Mucosa of rectum (tissue), 2 donors: ENCODE data around the gene RFLNA.

ENCODE experiments used
- H3K27ac ChIP-seq, 2 donors: one replicate each; pipeline ENCODE4 v1.7.0; 2013; ENCODE audit warnings: inconsistent platforms in 2 of 2, low read depth in 2 of 2, low read length in 2 of 2
- H3K27me3 ChIP-seq, 2 donors: one replicate each; pipeline ENCODE4 v1.7.0; 2013; ENCODE audit warnings: low read length in 2 of 2; ENCODE audit not compliant: control insufficient read depth in 2 of 2, insufficient read depth in 2 of 2
- H3K36me3 ChIP-seq, 2 donors: one replicate each; pipeline ENCODE4 v1.7.0; 2013; ENCODE audit warnings: low read length in 2 of 2; ENCODE audit not compliant: control insufficient read depth in 2 of 2, insufficient read depth in 2 of 2
- H3K4me1 ChIP-seq, 2 donors: one replicate each; pipeline ENCODE4 v1.7.0; 2013; ENCODE audit warnings: low read length in 2 of 2, mild to moderate bottlenecking in 1 of 2; ENCODE audit not compliant: control insufficient read depth in 2 of 2, insufficient read depth in 2 of 2
- H3K4me3 ChIP-seq, 2 donors: one replicate each; pipeline ENCODE4 v1.7.0; 2013; ENCODE audit warnings: low read length in 2 of 2
- H3K9ac ChIP-seq, 2 donors: one replicate each; pipeline ENCODE4 v1.7.0; 2013; ENCODE audit warnings: low read length in 2 of 2, low read depth in 1 of 2, mild to moderate bottlenecking in 1 of 2
- H3K9me3 ChIP-seq, 2 donors: one replicate each; pipeline ENCODE4 v1.7.0; 2013; ENCODE audit warnings: low read length in 2 of 2; ENCODE audit not compliant: control insufficient read depth in 2 of 2
- donor health status: healthy.
- donor health status: Normal muscosa, but diverticular disease.

Gene RFLNA

DNA sequence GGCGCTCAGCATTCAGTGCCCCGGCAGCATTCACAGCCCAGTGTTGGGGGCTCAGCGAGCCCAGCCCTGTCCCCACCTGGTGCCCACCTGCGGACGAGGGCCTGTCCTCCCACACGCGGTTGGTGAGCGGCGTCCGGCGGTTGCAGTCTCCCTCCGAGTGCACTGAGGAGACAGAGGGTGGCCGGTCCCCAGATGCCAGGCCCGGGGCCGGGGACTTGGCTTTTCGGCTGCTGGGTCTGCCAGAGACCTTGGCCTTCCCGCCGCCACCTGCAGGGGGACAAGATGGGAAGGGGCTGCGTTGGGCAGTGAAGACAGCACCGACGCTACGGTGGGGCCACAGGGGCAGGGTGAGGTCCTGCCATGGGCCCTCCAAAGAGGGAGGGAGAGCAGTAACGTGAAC lies 31.2 kb downstream of the RFLNA start:
- H3K9ac ChIP-seq: no peak overlapping the region
- H3K27me3 ChIP-seq: no peaks in the 10 kb centered on the region
- H3K36me3 ChIP-seq: peaks cover 37 to 42% of the 10 kb centered on the region in 2 donors
- peaks cover 7 to 14% of the 10 kb centered on the region in 2 donors for H3K9me3 ChIP-seq
- H3K4me1 ChIP-seq: peaks cover 3 to 11% of the 10 kb centered on the region in 2 donors
- no peak overlapping the region for H3K4me3 ChIP-seq
- H3K27ac ChIP-seq: no peak overlapping the region

DNA sequence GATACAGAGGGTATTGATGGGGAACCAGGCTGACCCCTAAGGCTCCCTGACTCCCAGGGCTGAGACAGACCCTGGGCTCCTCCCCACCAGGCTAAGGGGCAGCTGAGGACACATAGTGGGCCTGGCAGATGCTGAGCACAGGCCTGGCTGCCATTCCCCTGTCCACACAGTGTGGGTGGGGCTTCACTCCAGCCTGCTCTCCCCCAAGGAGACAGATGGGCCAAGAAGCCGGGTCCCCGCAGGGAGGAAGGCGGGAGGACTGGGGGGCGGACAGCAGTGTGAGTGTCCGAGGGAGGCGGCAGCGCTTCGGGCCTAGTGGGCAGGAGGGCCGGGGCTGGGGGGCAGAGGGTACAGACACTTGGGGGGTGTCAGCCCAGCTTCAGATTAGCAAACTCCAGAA lies 32.0 kb downstream of the RFLNA start:
- Histone ChIP-seq H3K9me3 (peaks cover 7 to 14% of the 10 kb centered on the region in 2 donors), H3K4me3 (no peak overlapping the region), H3K27me3 (no peaks in the 10 kb centered on the region), H3K4me1 (peaks cover 3 to 11% of the 10 kb centered on the region in 2 donors), H3K9ac (no peak overlapping the region), H3K36me3 (peaks cover 45 to 49% of the 10 kb centered on the region in 2 donors), H3K27ac (no peak overlapping the region)

DNA sequence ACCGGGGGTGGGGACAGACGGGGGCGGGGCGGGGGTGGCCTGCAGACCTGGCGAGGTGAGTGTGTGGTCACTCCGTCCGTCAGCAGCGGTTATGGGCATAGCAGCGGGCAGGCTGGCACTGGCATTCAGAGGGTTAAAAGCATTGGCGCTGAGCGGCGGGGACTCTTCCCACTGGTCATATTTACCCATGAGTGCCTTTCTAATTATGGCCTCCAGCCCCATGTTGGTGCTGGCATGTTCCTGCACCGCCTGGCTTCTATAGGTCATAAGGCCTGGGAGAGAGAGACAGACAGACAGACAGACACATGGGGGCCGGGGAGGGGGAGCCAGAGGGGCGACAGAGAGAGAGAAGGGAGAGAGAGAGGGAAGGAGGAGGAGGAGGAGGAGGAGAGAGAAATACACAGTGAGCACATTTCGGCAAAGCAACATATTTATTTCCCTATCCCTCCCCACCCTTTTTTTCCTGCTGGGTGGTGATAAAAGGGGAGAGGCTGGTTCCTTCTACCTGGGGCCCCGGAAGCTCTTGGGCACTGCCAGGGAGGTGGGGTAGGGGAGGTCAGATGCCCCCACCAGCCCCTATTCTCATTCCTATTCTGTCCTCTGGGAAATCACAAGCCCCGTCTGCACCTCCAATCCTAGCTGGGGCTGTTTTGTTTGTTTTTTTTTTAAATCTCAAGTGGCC lies 32.6 kb downstream of the RFLNA start:
- Histone ChIP-seq H3K4me1 (peaks cover 3 to 11% of the 10 kb centered on the region in 2 donors), H3K9me3 (peaks cover 7 to 14% of the 10 kb centered on the region in 2 donors), H3K36me3 (peaks cover 51% of the 10 kb centered on the region in 2 donors), H3K4me3 (no peak overlapping the region), H3K27me3 (no peaks in the 10 kb centered on the region), H3K27ac (peak overlapping the region in 1 of 2 donors; percentile 16), H3K9ac (no peak overlapping the region)

DNA sequence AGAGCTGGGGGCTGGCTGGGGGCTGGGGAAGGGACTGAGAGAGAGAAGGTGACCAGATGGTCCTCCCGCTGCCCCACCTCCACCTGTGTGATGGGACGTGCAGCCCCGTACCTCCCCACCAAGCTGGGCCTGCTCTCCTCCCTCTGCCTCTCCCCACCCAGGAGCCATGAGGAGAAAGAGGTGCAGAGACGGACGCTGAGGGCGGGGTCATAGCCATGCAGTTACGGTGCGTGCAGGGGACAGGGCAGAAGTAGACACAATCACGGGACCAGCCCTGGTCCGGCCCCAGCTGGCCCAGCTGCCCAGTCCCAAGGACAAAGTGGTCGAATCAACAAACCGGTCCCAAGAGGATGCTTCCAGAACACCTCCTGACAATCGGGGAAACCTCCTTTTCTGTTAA lies 33.2 kb downstream of the RFLNA start:
- no peak overlapping the region for H3K9ac ChIP-seq
- H3K4me3 ChIP-seq: no peak overlapping the region
- H3K27me3 ChIP-seq: no peaks in the 10 kb centered on the region
- peaks cover 7 to 14% of the 10 kb centered on the region in 2 donors for H3K9me3 ChIP-seq
- H3K27ac ChIP-seq: no peak overlapping the region
- H3K36me3 ChIP-seq: peaks cover 56% of the 10 kb centered on the region in 2 donors
- H3K4me1 ChIP-seq: peaks cover 3 to 11% of the 10 kb centered on the region in 2 donors

- peaks cover 3 to 11% of the 10 kb centered on the region in 2 donors for H3K4me1 ChIP-seq
- peaks cover 4 to 11% of the 10 kb centered on the region in 2 donors for H3K9me3 ChIP-seq
- no peak overlapping the region for H3K4me3 ChIP-seq
- no peak overlapping the region for H3K27ac ChIP-seq
- peaks cover 54% of the 10 kb centered on the region in 2 donors for H3K36me3 ChIP-seq
- peak overlapping the region in 1 of 2 donors; percentile 14 for H3K9ac ChIP-seq
- H3K27me3 ChIP-seq: no peaks in the 10 kb centered on the region
These were observed 33.7 kb downstream of the RFLNA start for GRCh38 chr12:124328636-124329035.

DNA sequence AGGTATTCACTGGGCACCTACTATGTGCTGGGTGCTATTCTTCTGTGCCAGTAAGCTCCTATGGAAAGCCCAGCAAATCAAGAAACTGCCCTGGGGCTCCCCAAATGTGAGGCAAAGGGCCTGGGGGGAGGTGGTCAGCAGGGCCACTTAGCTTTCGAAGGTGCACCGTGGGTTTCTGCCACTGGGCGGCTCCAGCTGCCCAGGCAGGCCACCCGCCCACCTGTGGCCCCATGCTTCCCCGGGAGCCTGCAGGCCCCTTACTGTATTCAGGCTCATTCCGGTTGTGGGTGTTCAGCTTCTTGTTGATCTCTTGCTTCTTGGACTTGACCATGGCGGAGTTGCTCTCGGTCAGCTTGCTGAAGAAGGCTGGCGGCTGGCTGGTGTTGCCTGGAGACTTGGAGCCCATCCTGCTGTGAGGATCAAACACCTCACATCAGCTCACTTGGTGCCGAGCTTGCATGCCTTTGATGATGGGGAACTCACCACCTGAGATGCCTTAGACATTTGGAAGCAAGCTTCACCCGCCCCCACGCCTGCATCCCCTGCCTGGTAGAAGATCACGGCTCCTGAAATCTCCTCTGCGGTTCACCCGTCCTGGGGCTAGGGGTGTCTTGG lies 37.3 kb downstream of the RFLNA start:
- Histone ChIP-seq H3K9ac (no peak overlapping the region), H3K27me3 (no peaks in the 10 kb centered on the region), H3K27ac (no peak overlapping the region), H3K36me3 (peaks cover 60 to 64% of the 10 kb centered on the region in 2 donors), H3K9me3 (no peaks in the 10 kb centered on the region), H3K4me3 (no peak overlapping the region), H3K4me1 (peaks cover 3 to 11% of the 10 kb centered on the region in 2 donors)

- H3K27ac ChIP-seq: no peak overlapping the region
These were observed 38.0 kb downstream of the RFLNA start for GRCh38 chr12:124332900-124333299.

GRCh38 chr12:124333724-124334123 lies 38.8 kb downstream of the RFLNA start:
- H3K9me3 ChIP-seq: no peaks in the 10 kb centered on the region
- H3K9ac ChIP-seq: no peak overlapping the region
- no peak overlapping the region for H3K4me3 ChIP-seq
- H3K27ac ChIP-seq: no peak overlapping the region
- no peaks in the 10 kb centered on the region for H3K4me1 ChIP-seq
- H3K36me3 ChIP-seq: peaks cover 57 to 66% of the 10 kb centered on the region in 2 donors
- H3K27me3 ChIP-seq: no peaks in the 10 kb centered on the region

More at GRCh38 chr12:124332900-124333299, 38.0 kb downstream of the RFLNA start:
- Histone ChIP-seq H3K36me3 (peaks cover 60 to 69% of the 10 kb centered on the region in 2 donors), H3K27me3 (no peaks in the 10 kb centered on the region), H3K4me1 (peaks cover 2 to 4% of the 10 kb centered on the region in 2 donors), H3K9me3 (no peaks in the 10 kb centered on the region), H3K4me3 (no peak overlapping the region), H3K9ac (no peak overlapping the region)

DNA sequence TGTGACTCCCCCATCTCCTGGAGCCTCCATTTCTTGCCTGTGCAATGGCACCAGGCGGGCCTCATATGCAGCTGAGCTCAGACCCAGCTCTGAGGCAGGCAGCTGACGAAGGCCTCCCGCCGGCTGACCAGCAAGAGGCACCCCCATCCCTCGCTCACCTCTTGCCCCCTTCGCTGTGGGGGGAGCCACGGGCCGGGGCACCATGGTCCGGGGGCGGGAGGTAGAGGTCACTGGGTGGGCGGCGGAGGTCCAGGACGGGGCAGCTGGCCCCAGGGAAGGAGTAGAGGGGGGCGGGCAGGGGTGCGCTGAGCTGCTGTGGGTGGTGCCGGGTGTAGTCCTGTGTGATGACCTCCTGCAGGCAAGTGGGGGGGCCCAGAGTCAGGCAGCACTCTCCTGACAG lies 39.4 kb downstream of the RFLNA start:
- H3K27ac ChIP-seq: no peak overlapping the region
- H3K4me1 ChIP-seq: no peaks in the 10 kb centered on the region
- no peaks in the 10 kb centered on the region for H3K9me3 ChIP-seq
- H3K9ac ChIP-seq: no peak overlapping the region
- peaks cover 55 to 64% of the 10 kb centered on the region in 2 donors for H3K36me3 ChIP-seq
- no peak overlapping the region for H3K4me3 ChIP-seq
- H3K27me3 ChIP-seq: no peaks in the 10 kb centered on the region

DNA sequence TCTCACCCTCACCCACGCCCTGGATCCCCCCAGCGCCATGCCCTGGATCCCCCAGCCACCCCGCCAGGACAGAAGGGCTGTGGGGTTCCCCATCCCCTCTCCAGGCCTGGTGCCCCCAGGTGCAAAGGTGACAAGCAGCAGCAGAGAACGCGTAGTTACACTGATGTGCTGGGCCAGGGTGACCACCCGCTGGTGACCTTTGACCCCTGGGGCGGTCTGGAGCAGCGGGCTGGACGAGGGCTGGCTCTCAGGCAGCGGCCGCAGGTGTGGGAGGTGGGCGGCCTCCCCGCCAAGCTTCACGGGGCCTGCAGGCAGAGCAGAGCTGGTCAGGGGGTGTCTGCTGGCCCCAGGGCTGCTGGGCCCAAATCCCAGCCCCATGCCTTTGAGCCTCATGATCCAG lies 40.1 kb downstream of the RFLNA start:
- no peak overlapping the region for H3K9ac ChIP-seq
- no peak overlapping the region for H3K4me3 ChIP-seq
- H3K27me3 ChIP-seq: no peaks in the 10 kb centered on the region
- no peak overlapping the region for H3K27ac ChIP-seq
- H3K9me3 ChIP-seq: no peaks in the 10 kb centered on the region
- peaks cover 51 to 67% of the 10 kb centered on the region in 2 donors for H3K36me3 ChIP-seq
- H3K4me1 ChIP-seq: no peaks in the 10 kb centered on the region
